Neutrophil (primary cell): ENCODE data around the gene IRAK1BP1.

ENCODE experiments used
- H3K27ac ChIP-seq: fragments of 200-600 bp; sonication (generic); 2 replicates; pipeline ENCODE4 v1.5.1; 2016; ENCODE audit warnings: mild to moderate bottlenecking, moderate library complexity
- H3K27me3 ChIP-seq: fragments of 200-600 bp; sonication (generic); 2 replicates; pipeline ENCODE4 v1.6.0; 2016; ENCODE audit warnings: mild to moderate bottlenecking
- H3K36me3 ChIP-seq: fragments of 200-600 bp; sonication (generic); 2 replicates; pipeline ENCODE4 v1.5.1; 2017
- H3K4me1 ChIP-seq, 2 experiments: fragments of 200-600 bp in 1 of 2; sonication (generic) in 1 of 2; 1 replicate in 1 of 2; 2 replicates in 1 of 2; pipeline versions ENCODE4 v1.5.1 to v1.6.1; 2013 to 2016; ENCODE audit warnings: low read depth in 1 of 2, low read length in 1 of 2, mild to moderate bottlenecking in 1 of 2, moderate library complexity in 1 of 2; ENCODE audit not compliant: control insufficient read depth in 1 of 2, insufficient read depth in 1 of 2
- H3K4me3 ChIP-seq, 2 experiments: fragments of 200-600 bp in 1 of 2; sonication (generic) in 1 of 2; 1 replicate in 1 of 2; 2 replicates in 1 of 2; pipeline ENCODE4 v1.5.1; 2013 to 2016; ENCODE audit warnings: low read depth in 1 of 2, low read length in 1 of 2, mild to moderate bottlenecking in 1 of 2, moderate library complexity in 1 of 2
- H3K9me3 ChIP-seq: fragments of 200-600 bp; sonication (generic); 2 replicates; pipeline ENCODE4 v1.5.1; 2016
- CTCF ChIP-seq: fragments of 200-600 bp; sonication (generic); IDR thresholded peaks from 2 replicates; pipeline ENCODE4 v1.5.1; 2016; ENCODE audit warnings: antibody characterized with exemption

The IRAK1BP1 gene

GRCh38 chr6:78948785-78949184 lies 81.4 kb downstream of the IRAK1BP1 start:
- H3K4me1 ChIP-seq: no peaks in the 10 kb centered on the region
- no peaks in the 10 kb centered on the region for H3K9me3 ChIP-seq
- H3K4me3 ChIP-seq: no peak overlapping the region
- H3K27me3 ChIP-seq: no peaks in the 10 kb centered on the region
- no peak for TF ChIP-seq CTCF
- H3K36me3 ChIP-seq: peaks cover 89% of the 10 kb centered on the region
- no peak overlapping the region for H3K27ac ChIP-seq

GRCh38 chr6:78952362-78952761 lies 85.0 kb downstream of the IRAK1BP1 start:
- H3K27me3 ChIP-seq: no peaks in the 10 kb centered on the region
- H3K27ac ChIP-seq: no peak overlapping the region
- H3K36me3 ChIP-seq: peaks cover 87% of the 10 kb centered on the region
- H3K4me3 ChIP-seq: no peak overlapping the region
- TF ChIP-seq CTCF: no peak
- H3K4me1 ChIP-seq: no peaks in the 10 kb centered on the region
- no peaks in the 10 kb centered on the region for H3K9me3 ChIP-seq
